Measurements from ENCODE around the gene GABARAP. TPM values are rescaled to one million over a fixed set of nuclear protein-coding genes. Genes with fewer than 3 reads are reported as not detected.

The GABARAP gene
- total and polyA plus RNA-seq, 2 of the 13 experiments (the other 11 are each of a cell fraction or from before 2014, with no cell fraction given): 161 to 310 TPM

DNA sequence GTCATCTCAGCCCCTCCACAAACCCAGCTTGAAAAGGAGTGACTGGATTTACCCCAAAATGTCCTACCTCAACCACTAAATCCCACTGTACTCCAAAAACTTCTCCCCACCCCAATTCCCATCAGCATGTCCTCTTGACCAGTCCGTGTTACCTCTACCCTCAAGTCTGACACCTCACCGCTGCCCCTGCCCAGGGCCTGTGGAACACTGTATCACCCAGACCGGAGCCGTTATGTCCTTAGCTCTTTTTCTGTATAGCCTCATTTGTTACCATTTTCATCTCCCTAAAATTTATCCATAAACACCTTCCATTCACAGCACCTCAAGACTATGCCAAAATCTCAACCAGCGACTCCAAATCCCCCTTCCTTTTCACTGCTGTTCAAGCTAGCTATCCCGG, 5.4 kb downstream of the GABARAP start (continued):
- TF ChIP-seq NFIB (CRISPR knock-in tag; IDR thresholded peaks at IDR 0.05; ENCODE audit: borderline replicate concordance) (no peak), ARNT2 (CRISPR knock-in tag; IDR thresholded peaks at IDR 0.05; ENCODE audit: low read depth) (no peak)
- TF ChIP-seq, protein P1, sequence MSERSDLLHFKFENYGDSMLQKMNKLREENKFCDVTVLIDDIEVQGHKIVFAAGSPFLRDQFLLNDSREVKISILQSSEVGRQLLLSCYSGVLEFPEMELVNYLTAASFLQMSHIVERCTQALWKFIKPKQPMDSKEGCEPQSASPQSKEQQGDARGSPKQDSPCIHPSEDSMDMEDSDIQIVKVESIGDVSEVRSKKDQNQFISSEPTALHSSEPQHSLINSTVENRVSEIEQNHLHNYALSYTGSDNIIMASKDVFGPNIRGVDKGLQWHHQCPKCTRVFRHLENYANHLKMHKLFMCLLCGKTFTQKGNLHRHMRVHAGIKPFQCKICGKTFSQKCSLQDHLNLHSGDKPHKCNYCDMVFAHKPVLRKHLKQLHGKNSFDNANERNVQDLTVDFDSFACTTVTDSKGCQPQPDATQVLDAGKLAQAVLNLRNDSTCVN (CRISPR knock-in tag; IDR thresholded peaks at IDR 0.05; ENCODE audit: borderline replicate concordance): no peak
- TF ChIP-seq, protein P2, sequence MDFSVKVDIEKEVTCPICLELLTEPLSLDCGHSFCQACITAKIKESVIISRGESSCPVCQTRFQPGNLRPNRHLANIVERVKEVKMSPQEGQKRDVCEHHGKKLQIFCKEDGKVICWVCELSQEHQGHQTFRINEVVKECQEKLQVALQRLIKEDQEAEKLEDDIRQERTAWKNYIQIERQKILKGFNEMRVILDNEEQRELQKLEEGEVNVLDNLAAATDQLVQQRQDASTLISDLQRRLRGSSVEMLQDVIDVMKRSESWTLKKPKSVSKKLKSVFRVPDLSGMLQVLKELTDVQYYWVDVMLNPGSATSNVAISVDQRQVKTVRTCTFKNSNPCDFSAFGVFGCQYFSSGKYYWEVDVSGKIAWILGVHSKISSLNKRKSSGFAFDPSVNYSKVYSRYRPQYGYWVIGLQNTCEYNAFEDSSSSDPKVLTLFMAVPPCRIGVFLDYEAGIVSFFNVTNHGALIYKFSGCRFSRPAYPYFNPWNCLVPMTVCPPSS (IDR thresholded peaks at IDR 0.05): no peak

DNA sequence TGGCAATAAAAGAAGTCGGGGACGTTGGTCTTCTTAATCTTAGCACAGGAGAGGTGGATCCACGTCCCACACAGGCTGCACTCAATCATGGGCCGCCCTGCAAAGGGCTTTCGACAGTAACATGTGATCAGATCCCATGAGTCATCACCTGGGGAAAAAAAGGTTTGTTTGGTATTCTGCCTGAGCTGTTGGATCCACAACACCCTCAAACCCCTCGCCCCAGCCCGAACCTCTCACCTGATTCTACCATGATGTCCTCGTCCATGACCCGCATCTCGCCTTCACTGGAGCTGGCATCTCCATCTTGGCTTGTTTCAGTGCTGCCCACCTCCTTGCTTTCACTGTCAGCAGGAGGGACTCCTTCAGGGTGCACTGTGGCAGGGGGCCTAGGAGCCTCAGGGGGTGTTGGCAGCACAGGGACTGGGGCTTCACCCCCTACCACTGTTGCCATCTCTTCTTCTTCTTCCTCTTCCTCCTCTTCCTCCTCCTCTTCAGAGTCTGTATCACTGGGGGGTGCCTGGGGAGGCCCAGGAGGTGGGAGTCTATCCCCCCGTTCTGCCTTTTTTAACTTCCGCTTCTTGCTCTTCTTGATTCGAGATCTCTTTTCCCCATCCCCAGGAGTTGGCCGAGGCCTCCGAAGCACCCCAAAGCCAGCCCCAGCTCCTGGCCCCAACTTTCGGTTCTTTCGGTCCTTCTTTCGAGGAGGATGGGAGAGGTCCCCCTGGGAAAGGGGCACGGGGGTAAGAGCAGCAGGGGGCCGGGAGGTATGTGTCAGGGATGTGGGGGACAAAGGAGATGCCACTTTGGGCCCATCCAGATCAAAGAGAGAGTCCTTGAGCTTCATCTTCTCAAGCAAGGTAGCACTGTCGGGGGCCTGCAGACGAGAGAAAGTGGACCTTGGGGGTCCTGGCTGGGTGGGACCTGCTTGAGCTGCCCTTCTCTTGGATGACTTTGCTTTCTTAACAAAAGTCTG, 6.3 kb downstream of the GABARAP start:
- FAIRE-seq (no peak), ATAC-seq (no peak), DNase-seq (ENCODE audit: low spot score) (no peak)
- peak overlapping the region; percentile 21; the same call in 1 of the 2 replicates for H3K9ac ChIP-seq (ENCODE audit: insufficient read depth, low read depth, low read length)
- no peak overlapping the region for H3K4me3 ChIP-seq (replicated peaks in 1 of 3; ENCODE audit: insufficient read depth in 1 of 3, low read depth in 2 of 3, low read length in 3 of 3)
- no peaks in the 10 kb centered on the region; a peak in 1 of 5 replicates for H3K27me3 ChIP-seq (ENCODE audit: control insufficient read depth in 1 of 2, insufficient read depth in 2 of 2, low read length in 2 of 2)
- BruUV-seq (replicated peaks): TSS peak; percentile 2
- no peak overlapping the region for H2AFZ ChIP-seq (ENCODE audit: low read length)
- H3K4me1 ChIP-seq (ENCODE audit: insufficient read depth, low read length): peaks cover 62% of the 10 kb centered on the region
- no peaks in the 10 kb centered on the region for H3K9me3 ChIP-seq (ENCODE audit: low read length)
- in situ Hi-C loops (cut with HindIII; ENCODE audit: extremely low pct_ligation_motif_present, low pct_unique_long_range_greater_than_20kb) (no loop called here), intact Hi-C loops (cut with micrococcal nuclease; ENCODE audit: unreplicated experiment) (loop anchor here (10.0 kb wide), 1 partner anchor 61 kb away; the partner anchor contains the start of gene ASGR1)
- peaks cover 10 to 27% of the 10 kb centered on the region in 2 experiments for H3K36me3 ChIP-seq (replicated peaks in 1 of 2; ENCODE audit: control insufficient read depth in 1 of 2, insufficient read depth in 2 of 2, low read length in 2 of 2)
- peak overlapping the region; percentile 92; the same call in 1 of the 2 replicates for H3K4me2 ChIP-seq (ENCODE audit: low read depth, low read length)
- ChIA-PET CTCF (ENCODE audit: low intra/inter-chr PET ratio, low total read pairs) (no interaction called here), POLR2A (interaction anchor here (1.9 to 8.9 kb wide), 5 partner anchors 13 to 200 kb away, joined by 8 to 140 read pairs (median 13); partner anchors contain the start of genes ACADVL, ASGR1, CTDNEP1 and DLG4)
- H3K27ac ChIP-seq (ENCODE audit: extremely low read length, insufficient read depth, low read length): peak overlapping the region; percentile 79
- peaks cover 66% of the 10 kb centered on the region for H3K79me2 ChIP-seq (ENCODE audit: insufficient read depth, low read length)
- 91% methylated on average over 22 of the region's 22 CpGs for WGBS (ENCODE audit: low lambda C conversion rate)
- peaks cover 13% of the 10 kb centered on the region; the same call in 1 of the 2 replicates for H4K20me1 ChIP-seq (ENCODE audit: insufficient read depth, low read length)
- no peak for TF ChIP-seq ZFY (CRISPR knock-in tag; IDR thresholded peaks at IDR 0.05)
- TF ChIP-seq, protein P3, sequence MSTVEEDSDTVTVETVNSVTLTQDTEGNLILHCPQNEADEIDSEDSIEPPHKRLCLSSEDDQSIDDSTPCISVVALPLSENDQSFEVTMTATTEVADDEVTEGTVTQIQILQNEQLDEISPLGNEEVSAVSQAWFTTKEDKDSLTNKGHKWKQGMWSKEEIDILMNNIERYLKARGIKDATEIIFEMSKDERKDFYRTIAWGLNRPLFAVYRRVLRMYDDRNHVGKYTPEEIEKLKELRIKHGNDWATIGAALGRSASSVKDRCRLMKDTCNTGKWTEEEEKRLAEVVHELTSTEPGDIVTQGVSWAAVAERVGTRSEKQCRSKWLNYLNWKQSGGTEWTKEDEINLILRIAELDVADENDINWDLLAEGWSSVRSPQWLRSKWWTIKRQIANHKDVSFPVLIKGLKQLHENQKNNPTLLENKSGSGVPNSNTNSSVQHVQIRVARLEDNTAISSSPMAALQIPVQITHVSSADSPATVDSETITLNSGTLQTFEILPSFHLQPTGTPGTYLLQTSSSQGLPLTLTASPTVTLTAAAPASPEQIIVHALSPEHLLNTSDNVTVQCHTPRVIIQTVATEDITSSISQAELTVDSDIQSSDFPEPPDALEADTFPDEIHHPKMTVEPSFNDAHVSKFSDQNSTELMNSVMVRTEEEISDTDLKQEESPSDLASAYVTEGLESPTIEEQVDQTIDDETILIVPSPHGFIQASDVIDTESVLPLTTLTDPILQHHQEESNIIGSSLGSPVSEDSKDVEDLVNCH (CRISPR knock-in tag; IDR thresholded peaks at IDR 0.05): no peak
- TF ChIP-seq ZNF577 (CRISPR knock-in tag; IDR thresholded peaks at IDR 0.05; ENCODE audit: borderline replicate concordance, low read depth): no peak
- TF ChIP-seq TSC22D2 (CRISPR knock-in tag; IDR thresholded peaks at IDR 0.05; ENCODE audit: borderline replicate concordance): no peak
- TF ChIP-seq, protein P4, sequence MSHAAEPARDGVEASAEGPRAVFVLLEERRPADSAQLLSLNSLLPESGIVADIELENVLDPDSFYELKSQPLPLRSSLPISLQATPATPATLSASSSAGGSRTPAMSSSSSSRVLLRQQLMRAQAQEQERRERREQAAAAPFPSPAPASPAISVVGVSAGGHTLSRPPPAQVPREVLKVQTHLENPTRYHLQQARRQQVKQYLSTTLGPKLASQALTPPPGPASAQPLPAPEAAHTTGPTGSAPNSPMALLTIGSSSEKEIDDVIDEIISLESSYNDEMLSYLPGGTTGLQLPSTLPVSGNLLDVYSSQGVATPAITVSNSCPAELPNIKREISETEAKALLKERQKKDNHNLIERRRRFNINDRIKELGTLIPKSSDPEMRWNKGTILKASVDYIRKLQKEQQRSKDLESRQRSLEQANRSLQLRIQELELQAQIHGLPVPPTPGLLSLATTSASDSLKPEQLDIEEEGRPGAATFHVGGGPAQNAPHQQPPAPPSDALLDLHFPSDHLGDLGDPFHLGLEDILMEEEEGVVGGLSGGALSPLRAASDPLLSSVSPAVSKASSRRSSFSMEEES (CRISPR knock-in tag; IDR thresholded peaks at IDR 0.05): 0 out of 2 replicates have a peak, but pooled peaks have one; percentile 8
- no peak for TF ChIP-seq ZNF446 (CRISPR knock-in tag; IDR thresholded peaks at IDR 0.05)
- TF ChIP-seq, protein P5, sequence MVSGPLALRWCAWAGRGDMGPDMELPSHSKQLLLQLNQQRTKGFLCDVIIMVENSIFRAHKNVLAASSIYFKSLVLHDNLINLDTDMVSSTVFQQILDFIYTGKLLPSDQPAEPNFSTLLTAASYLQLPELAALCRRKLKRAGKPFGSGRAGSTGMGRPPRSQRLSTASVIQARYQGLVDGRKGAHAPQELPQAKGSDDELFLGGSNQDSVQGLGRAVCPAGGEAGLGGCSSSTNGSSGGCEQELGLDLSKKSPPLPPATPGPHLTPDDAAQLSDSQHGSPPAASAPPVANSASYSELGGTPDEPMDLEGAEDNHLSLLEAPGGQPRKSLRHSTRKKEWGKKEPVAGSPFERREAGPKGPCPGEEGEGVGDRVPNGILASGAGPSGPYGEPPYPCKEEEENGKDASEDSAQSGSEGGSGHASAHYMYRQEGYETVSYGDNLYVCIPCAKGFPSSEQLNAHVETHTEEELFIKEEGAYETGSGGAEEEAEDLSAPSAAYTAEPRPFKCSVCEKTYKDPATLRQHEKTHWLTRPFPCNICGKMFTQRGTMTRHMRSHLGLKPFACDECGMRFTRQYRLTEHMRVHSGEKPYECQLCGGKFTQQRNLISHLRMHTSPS (CRISPR knock-in tag; IDR thresholded peaks at IDR 0.05; ENCODE audit: low read depth): no peak
